Activated CD4-positive, alpha-beta T cell treated with anti-CD3 and anti-CD28 coated beads, Interleukin-2, amount 10 ng/mL, durations not matched to agents 24 days and 14 days (primary cell): ENCODE data around the gene PATL1. TPM values are rescaled to one million over a fixed set of nuclear protein-coding genes. Genes with fewer than 3 reads are reported as not detected.
"Not testable (repeated sequence)": the region's sequence is repeated elsewhere in the genome, so short reads cannot be mapped to it uniquely, and the experiment has no call there.

ENCODE experiments used
- DNase-seq: peaks from one replicate; pipeline ENCODE4 v3.0.0; 2022
- H3K27ac Mint-ChIP-seq: one replicate; pipeline ENCODE4 v1.8.0; 2022; ENCODE audit warnings: mild to moderate bottlenecking, mixed read lengths
- H3K27me3 Mint-ChIP-seq: one replicate; pipeline ENCODE4 v1.8.0; 2022; ENCODE audit warnings: mixed read lengths
- H3K36me3 Mint-ChIP-seq: one replicate; pipeline ENCODE4 v1.8.0; 2022; ENCODE audit warnings: low read depth, mild to moderate bottlenecking, mixed read lengths
- H3K4me1 Mint-ChIP-seq: one replicate; pipeline ENCODE4 v1.8.0; 2021; ENCODE audit warnings: mixed read lengths
- H3K4me3 Mint-ChIP-seq: one replicate; pipeline ENCODE4 v1.8.0; 2022; ENCODE audit warnings: mild to moderate bottlenecking, moderate library complexity, mixed read lengths
- H3K9me3 Mint-ChIP-seq: one replicate; pipeline ENCODE4 v1.8.0; 2021; ENCODE audit warnings: mixed read lengths
- intact Hi-C: fragments of 100-400 bp; cut with micrococcal nuclease; formaldehyde crosslinking; loops from one replicate; pipeline ENCODE4 v1.15.1; 2023
- total RNA-seq: library from RNA; stranded (reverse); gene quantifications from 2 replicates; pipeline ENCODE4 v1.2.3, GENCODE V29; 2022

Gene PATL1
- total RNA-seq, 1 donor from 2014 or later = 76.1 TPM

GRCh38 chr11:59681260-59681725 lies 12.5 kb upstream of the PATL1 start:
- H3K27ac Mint-ChIP-seq, intact Hi-C loops, H3K9me3 Mint-ChIP-seq, DNase-seq, H3K36me3 Mint-ChIP-seq, H3K4me1 Mint-ChIP-seq, H3K4me3 Mint-ChIP-seq: not testable (repeated sequence)
- H3K27me3 Mint-ChIP-seq = peaks cover 21% of the 10 kb centered on the region

- no peak overlapping the region for H3K4me3 Mint-ChIP-seq
- peaks cover 17% of the 10 kb centered on the region for H3K27me3 Mint-ChIP-seq
- DNase-seq = peak; percentile 89
- no peaks in the 10 kb centered on the region for H3K36me3 Mint-ChIP-seq
- peaks cover 5% of the 10 kb centered on the region for H3K4me1 Mint-ChIP-seq
- H3K27ac Mint-ChIP-seq = no peak overlapping the region
- intact Hi-C loops = loop anchor here (1.0 kb wide), 1 partner anchor 143 kb away; no protein-coding TSS in a partner anchor
- no peaks in the 10 kb centered on the region for H3K9me3 Mint-ChIP-seq
Measured at GRCh38 chr11:59680287-59681154, 11.7 kb upstream of the PATL1 start.

GRCh38 chr11:59679347-59679746 lies 10.5 kb upstream of the PATL1 start:
- Mint-ChIP-seq H3K36me3 (no peaks in the 10 kb centered on the region), H3K27ac (no peak overlapping the region), H3K27me3 (peaks cover 13% of the 10 kb centered on the region), H3K4me3 (no peak overlapping the region), H3K9me3 (no peaks in the 10 kb centered on the region), H3K4me1 (peaks cover 5% of the 10 kb centered on the region)
- DNase-seq = no peak
- intact Hi-C loops = no loop called here

- no peak overlapping the region for H3K27ac Mint-ChIP-seq
- peaks cover 5% of the 10 kb centered on the region for H3K4me1 Mint-ChIP-seq
- H3K27me3 Mint-ChIP-seq = peaks cover 9% of the 10 kb centered on the region
Measured at GRCh38 chr11:59678813-59679165, 10.0 kb upstream of the PATL1 start.

GRCh38 chr11:59678118-59678812 lies 9.4 kb upstream of the PATL1 start:
- Mint-ChIP-seq H3K27ac (no peak overlapping the region), H3K36me3 (no peaks in the 10 kb centered on the region), H3K27me3 (peaks cover 6% of the 10 kb centered on the region), H3K9me3 (no peaks in the 10 kb centered on the region), H3K4me3 (no peak overlapping the region), H3K4me1 (peaks cover 5% of the 10 kb centered on the region)
- intact Hi-C loops = no loop called here
- no peak for DNase-seq

More at GRCh38 chr11:59678813-59679165, 10.0 kb upstream of the PATL1 start:
- no peaks in the 10 kb centered on the region for H3K9me3 Mint-ChIP-seq
- H3K4me3 Mint-ChIP-seq = no peak overlapping the region
- no peaks in the 10 kb centered on the region for H3K36me3 Mint-ChIP-seq
- no peak for DNase-seq
- intact Hi-C loops = no loop called here

- Mint-ChIP-seq H3K4me1 (peaks cover 7% of the 10 kb centered on the region), H3K27ac (no peak overlapping the region), H3K27me3 (peaks cover 2% of the 10 kb centered on the region), H3K4me3 (no peak overlapping the region), H3K36me3 (no peaks in the 10 kb centered on the region), H3K9me3 (no peaks in the 10 kb centered on the region)
- DNase-seq = no peak
- intact Hi-C loops = no loop called here
Measured at GRCh38 chr11:59676205-59676604, 7.4 kb upstream of the PATL1 start.

- intact Hi-C loops = no loop called here
- H3K9me3 Mint-ChIP-seq = no peaks in the 10 kb centered on the region
- peaks cover 13% of the 10 kb centered on the region for H3K4me1 Mint-ChIP-seq
- no peaks in the 10 kb centered on the region for H3K27me3 Mint-ChIP-seq
- H3K36me3 Mint-ChIP-seq = no peaks in the 10 kb centered on the region
- no peak overlapping the region for H3K27ac Mint-ChIP-seq
- DNase-seq = no peak
- no peak overlapping the region for H3K4me3 Mint-ChIP-seq
Measured at GRCh38 chr11:59674291-59674690, 5.5 kb upstream of the PATL1 start.

GRCh38 chr11:59673291-59673690 lies 4.5 kb upstream of the PATL1 start:
- no peak overlapping the region for H3K4me3 Mint-ChIP-seq
- peaks cover 1% of the 10 kb centered on the region for H3K27me3 Mint-ChIP-seq
- H3K9me3 Mint-ChIP-seq = no peaks in the 10 kb centered on the region
- no peak for DNase-seq
- peaks cover 14% of the 10 kb centered on the region for H3K4me1 Mint-ChIP-seq
- H3K36me3 Mint-ChIP-seq = no peaks in the 10 kb centered on the region
- no peak overlapping the region for H3K27ac Mint-ChIP-seq
- intact Hi-C loops = no loop called here

- peaks cover 16% of the 10 kb centered on the region for H3K36me3 Mint-ChIP-seq
- H3K4me3 Mint-ChIP-seq = no peak overlapping the region
- peaks cover 1% of the 10 kb centered on the region for H3K27me3 Mint-ChIP-seq
- H3K27ac Mint-ChIP-seq = no peak overlapping the region
- H3K4me1 Mint-ChIP-seq = peaks cover 31% of the 10 kb centered on the region
- no peak for DNase-seq
- H3K9me3 Mint-ChIP-seq = no peaks in the 10 kb centered on the region
- intact Hi-C loops = no loop called here
Measured at GRCh38 chr11:59671471-59671870, 2.6 kb upstream of the PATL1 start.

- Mint-ChIP-seq H3K4me3 (peak overlapping the region; percentile 92), H3K36me3 (peaks cover 28% of the 10 kb centered on the region), H3K9me3 (no peaks in the 10 kb centered on the region), H3K27me3 (peaks cover 1% of the 10 kb centered on the region), H3K4me1 (peaks cover 36% of the 10 kb centered on the region), H3K27ac (peak overlapping the region; percentile 97)
- no peak for DNase-seq
- intact Hi-C loops = loop anchor here (1.0 to 10.0 kb wide), 8 partner anchors 53 to 563 kb away; partner anchors contain the start of genes DTX4, FAM111B and MRPL16
Measured at GRCh38 chr11:59669611-59670009, 773 bp upstream of the PATL1 start.

GRCh38 chr11:59668188-59668949 lies 468 bp downstream of the PATL1 start:
- Mint-ChIP-seq H3K4me1 (peaks cover 41% of the 10 kb centered on the region), H3K27ac (peak overlapping the region; percentile 96), H3K27me3 (peaks cover 1% of the 10 kb centered on the region), H3K4me3 (peak overlapping the region; percentile 98), H3K9me3 (no peaks in the 10 kb centered on the region), H3K36me3 (peaks cover 34% of the 10 kb centered on the region)
- no peak for DNase-seq
- intact Hi-C loops = loop anchor here (2.0 to 10.0 kb wide), 5 partner anchors 131 to 562 kb away; partner anchors contain the start of genes DTX4, FAM111B and MRPL16

GRCh38 chr11:59667812-59668187 lies 1.0 kb downstream of the PATL1 start:
- DNase-seq = no peak
- Mint-ChIP-seq H3K27me3 (peaks cover 1% of the 10 kb centered on the region), H3K36me3 (peaks cover 38% of the 10 kb centered on the region), H3K4me3 (peak overlapping the region; percentile 98), H3K9me3 (no peaks in the 10 kb centered on the region), H3K27ac (peak overlapping the region; percentile 96), H3K4me1 (peaks cover 45% of the 10 kb centered on the region)
- intact Hi-C loops = loop anchor here (2.0 to 10.0 kb wide), 5 partner anchors 130 to 561 kb away; partner anchors contain the start of genes DTX4, FAM111B and MRPL16

GRCh38 chr11:59666969-59667368 lies 1.9 kb downstream of the PATL1 start:
- peaks cover 1% of the 10 kb centered on the region for H3K27me3 Mint-ChIP-seq
- H3K36me3 Mint-ChIP-seq = peaks cover 41% of the 10 kb centered on the region
- H3K4me1 Mint-ChIP-seq = peaks cover 48% of the 10 kb centered on the region
- DNase-seq = no peak
- H3K4me3 Mint-ChIP-seq = peak overlapping the region; percentile 98
- peak overlapping the region; percentile 96 for H3K27ac Mint-ChIP-seq
- no peaks in the 10 kb centered on the region for H3K9me3 Mint-ChIP-seq
- intact Hi-C loops = loop anchor here (5.0 to 10.0 kb wide), 2 partner anchors 130 to 492 kb away; partner anchors contain the start of gene DTX4
